IPS DF 4.7 (cell line): Measurements from ENCODE around the gene SUMF1.

Experiments used
- DNase-seq: peaks from one replicate; pipeline ENCODE4 v3.0.0-alpha.2; 2013; ENCODE audit warnings: low spot score; ENCODE audit errors: extremely low read depth

The SUMF1 gene

DNA sequence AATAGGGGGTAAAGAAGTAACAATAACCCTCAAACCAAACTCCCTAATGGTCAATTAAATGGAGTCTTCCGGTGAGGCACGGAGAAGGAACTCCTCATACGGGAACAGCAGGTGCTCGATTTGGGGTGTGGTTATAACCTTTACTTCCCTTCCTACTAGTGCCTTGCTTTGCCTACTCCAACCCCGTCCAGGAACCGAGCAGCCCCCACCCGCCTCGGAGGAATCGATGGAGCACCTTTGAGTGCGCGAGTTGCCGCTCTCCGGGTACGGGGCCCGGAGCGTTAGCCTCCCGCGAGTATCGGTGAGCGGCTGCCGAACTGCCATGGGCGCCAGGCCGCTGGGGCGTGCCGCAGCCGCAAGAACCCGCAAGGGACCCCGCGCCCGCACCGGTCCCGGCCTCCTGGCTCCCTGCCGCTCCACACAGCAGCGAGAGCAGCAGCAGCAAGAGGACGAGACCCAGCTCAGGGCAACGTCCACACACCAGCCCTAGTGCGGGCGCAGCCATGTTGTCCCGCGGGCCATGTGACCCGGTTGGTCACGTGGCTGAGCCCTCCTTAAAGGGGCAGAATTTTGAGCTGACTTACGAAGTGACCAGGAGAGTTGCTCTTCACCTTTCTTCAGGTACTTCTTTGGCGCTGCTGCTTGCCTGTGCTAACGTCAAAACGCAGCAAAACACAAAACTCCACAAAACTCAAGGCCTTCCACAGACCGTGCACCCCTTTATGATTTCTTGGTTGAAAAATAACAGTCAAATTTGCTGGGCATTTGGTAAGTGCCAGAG, at the start of gene SUMF1:
Gene SUMF1 (minus strand): TSS at position 529 of the 781 bp plus-strand sequence. CDS start 24 bp downstream, at position 505.
- DNase-seq, result no peak

DNA sequence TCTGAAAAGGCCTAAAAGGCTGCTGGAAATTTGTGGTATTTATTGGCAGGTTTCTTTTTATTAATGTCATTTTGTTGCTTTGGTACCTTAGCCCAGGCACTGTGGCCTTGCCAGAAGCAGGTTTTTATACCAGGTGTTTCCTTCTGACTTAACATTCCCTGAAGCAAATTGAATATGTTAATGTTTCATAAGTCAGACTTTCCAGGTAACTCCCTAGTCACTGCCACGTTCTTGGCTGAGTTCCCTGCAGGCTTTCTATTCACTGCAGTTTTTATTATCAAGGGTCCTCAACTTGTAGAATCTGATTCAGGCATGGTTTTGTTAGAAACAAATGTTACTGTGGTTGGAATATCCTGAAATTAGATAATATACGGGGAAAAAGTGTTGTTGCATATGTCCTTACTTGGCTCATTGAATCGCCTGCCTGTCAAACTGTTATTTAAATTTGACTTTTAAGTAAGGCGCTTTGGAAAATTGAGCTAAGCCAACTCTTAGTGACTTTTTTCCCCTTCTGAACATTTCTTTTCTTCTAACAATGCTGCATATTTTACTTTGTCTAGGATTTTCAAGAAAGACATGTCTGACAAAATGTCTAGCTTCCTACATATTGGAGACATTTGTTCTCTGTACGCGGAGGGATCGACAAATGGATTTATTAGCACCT, 49.0 kb upstream of the SUMF1 start:
- no peak for DNase-seq

DNA sequence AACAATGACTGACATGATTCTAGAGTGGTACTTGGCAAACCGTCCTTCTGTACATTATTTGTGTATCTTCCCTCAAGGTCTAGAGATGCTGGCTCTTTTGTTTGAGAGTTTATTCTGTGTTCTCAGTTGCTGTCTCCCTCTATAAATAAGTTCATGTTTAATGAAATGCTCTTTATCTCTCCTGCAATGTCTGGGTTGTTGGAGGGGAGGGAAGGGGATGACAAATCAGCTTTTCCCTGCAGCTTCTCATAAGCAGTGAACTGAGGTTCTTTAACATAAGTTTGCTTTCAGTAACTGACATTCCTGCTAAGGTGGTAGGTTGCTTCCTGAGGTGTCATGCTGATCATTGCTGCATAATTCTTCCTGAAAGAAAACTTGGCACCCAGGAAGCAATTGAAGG, 47.8 kb upstream of the SUMF1 start:
- DNase-seq, result no peak

DNA sequence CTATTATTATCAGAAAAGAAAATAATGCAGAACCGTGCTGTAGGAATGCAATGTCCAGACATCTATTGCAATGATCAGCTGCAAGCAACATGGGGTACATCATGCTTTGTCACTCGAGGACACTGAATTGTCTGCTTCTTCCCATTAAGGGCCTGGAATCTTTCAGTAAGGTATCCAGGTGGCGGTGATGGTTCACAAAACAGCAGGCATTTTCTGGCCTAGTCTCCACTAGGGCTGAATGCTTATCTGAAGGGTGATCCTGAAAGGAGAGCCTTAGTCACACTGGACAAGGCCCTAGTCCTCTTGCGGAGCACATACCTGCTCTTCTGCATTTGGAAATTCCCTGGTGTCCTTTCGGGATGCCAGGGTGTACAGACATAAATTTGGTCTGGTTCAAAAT, 47.3 kb upstream of the SUMF1 start:
- no peak for DNase-seq

DNA sequence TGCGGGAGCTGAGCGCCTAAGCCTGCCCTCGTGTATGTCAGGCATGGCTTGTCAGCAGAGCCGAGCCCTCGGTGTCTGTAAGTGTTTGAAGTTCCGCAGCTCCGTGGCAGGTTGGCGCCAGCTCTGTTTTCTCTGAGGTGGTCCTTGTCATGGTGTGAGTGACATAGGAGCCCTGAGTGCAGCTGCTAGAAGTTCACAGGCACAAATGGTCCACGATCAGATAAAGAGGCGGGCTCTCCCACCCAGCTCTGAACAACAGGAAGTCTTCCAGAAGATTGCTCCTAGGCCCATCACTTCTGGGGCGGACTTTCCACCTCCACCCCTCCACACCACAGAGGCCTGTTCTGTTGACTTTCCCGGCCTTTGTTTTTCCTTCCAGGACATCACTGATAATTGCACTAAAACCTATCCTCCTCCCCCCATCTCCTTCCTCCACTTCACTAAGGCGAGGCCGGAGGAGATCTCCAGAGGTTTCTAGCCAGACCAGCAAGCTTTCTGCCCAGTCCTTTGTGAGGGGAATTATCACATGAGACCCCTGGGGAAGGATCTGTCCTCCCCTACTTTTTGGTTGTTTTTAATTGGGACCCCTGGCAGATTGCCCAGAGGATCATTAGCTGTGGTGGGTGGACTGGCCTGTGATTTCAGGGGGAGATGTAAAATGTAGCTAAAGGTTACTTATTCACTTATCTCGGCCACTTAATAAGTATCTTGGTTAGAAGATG, 46.0 kb upstream of the SUMF1 start:
- DNase-seq, result no peak

DNA sequence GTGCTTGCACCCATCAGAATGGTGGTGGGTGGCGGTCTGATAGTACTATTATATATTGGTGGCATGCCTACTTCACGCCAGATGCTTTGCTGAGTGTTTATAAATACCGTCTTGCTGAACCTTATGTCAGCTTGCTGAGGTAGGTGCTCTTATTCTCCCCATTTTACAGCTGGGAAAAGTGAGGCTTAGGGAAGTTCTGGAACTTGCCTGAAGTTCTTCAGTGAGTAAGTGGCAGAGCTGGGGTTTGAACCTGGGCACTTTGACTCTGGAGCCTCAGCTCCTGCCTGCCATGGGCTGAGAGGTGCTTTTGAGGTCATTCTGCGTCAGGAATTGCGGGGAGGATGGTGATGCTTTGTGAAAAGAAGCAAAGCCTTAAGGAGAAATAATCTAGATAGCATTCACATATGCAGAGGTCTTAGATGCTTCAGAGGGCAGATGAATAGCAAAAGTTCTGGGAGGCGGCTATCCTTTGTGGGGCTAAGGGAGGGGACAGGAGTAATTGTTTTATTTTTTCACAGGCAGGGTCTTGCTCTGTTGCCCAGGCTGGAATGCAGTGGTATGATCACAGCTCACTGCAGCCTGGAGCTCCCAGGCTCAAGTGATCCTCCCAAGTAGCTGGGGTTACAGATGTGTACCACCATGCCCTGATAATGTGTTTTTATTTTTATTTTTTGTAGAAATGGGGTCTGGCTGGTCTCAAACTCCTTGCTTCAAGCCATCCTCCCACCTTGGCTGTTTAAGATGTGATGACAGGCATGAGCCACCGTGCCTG, 44.6 kb upstream of the SUMF1 start:
- DNase-seq, result no peak

DNA sequence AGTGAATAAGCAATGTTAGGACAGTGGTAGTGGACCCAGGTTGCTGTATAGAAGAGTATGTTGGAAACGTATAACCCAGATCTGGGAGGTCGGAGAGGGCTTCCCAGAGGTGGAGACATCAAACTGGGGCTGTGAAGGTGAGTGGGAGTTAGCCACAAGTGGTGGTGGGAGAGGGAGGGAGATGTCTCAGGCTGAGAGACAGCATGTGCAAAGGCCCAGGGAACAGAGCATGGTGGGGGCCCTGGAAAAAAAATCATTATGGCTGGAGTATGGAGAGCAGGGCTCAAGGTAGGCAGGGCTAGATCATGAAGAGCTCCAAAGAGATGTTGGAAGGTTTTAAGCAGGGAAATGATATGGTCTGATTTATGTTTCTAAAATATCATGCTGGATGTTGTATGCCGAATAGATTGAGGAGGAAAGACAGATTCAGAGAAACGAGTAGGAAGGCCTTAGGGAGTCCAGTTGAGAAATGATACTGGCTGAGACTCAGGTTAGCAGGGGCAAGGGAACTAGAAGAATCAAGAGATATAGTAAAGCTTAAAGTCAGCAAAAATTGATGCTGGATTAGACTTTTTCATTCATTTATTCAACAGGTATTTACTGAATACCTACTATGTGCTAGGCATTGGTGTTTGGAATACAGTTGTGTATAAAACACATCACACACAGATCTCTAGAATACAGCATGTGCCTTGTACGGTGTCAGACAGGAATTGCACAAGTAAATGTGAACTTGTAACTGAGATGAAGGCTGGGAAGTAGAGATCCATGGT, 43.1 kb upstream of the SUMF1 start:
- no peak for DNase-seq

DNA sequence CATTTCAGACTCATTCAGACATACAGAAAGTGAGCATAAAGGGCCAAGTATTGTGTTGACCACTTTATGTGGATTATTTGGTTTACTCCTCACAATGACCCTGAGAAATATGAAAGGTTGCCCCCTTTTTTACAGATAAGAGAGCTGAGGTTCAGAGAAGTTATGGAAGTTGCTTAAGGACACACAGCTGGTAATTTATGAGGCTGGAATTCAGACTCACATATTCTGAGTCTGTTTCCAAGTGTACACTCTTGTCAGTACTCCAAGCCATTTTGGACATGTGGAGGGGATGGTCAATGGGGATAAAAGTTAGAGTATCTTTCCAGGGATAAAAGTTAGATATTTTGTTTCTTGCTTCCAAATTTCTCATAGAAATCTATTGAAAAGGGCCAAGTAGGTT, 42.0 kb upstream of the SUMF1 start:
- no peak for DNase-seq

DNA sequence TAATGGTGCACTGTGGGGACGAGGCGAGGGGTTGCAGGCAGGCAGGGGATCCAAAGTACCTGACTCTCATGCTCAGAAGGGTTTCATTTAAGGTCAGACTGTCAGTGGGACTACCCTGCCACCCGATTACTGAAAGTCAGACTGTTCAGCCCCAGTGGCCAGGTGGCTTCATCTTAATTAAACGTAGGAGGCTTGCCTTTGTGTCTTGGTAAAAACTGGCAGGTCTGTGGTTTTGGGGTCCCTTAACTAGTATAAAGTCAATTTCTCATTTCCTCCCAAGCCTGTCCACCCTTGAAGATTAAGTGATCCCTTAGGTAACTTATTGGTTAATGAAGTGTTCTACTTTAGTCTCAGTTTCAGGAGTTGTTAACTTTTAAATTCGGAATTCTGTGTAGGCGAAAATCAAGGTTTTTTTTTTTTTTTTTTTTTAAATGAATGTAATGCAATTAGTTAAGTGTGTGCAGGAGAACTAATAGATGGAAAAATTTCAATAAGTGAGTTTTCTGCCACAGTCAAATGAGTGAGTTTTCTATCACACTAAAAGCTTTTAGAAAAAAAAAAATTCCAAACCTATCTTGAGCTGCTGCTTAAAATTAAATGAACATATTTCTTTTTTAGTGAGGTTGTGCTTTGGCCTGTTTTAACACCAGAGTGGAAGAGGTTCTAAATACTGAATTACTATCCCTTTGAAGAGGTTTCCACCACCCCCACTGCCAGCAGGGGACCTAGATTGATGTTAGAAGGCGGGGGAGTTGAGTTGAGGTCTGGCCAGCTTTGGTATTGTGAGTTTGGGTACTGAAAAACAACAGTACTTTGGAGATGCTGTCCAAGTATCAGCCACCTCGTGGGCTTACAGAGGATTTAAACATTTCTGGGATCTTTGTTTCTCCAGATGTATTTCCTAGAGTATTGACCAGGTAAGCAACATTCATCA, 41.2 kb upstream of the SUMF1 start:
- no peak for DNase-seq

DNA sequence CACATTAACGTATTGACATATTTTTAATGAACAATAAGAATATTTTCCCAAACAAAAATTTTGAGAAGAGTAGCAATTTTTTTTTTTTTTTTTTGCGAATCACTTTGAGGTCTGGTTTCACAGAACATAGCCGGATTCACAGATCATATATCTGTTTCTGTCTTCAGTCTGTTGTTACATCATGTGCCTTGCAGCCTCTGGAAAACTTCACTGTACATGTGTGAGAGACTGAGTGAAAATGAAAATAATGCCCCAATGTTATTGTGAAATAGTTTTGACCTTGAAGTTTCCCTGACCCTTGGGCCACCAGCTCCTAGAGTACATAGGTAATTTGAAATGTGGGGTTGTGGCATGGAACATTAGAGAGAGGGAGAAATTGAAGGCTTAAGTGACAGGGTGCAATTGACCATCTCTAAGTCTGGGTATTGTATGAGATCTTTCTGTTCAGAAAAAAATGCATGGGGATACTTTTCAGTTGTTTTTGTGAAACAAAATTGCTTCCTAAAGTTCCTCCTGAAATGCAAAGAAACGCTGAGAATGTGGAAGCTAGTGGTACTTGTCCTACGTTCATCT, 40.0 kb upstream of the SUMF1 start:
- no peak for DNase-seq

DNA sequence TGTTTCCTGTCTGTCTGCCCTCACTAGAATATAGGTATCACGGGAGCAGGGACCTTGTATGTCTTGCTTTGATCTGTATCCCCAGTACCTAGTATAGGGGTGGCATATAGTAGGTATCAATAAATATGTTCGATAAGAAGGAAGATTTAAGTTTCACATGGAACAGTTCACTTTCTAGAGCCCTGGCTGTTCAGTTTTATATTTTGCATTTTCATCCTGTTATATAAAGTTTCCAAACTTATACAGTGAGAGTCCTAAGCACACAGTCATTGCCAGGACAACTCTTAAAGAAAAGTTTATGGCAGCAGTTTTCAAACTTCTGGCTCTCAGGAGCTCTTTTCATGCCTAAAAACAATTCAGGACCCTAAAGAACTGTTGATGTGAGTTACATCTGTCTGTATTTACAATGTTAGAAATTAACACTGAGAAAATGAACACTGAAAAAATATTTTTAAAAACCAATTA, 39.5 kb upstream of the SUMF1 start:
- DNase-seq, result no peak

DNA sequence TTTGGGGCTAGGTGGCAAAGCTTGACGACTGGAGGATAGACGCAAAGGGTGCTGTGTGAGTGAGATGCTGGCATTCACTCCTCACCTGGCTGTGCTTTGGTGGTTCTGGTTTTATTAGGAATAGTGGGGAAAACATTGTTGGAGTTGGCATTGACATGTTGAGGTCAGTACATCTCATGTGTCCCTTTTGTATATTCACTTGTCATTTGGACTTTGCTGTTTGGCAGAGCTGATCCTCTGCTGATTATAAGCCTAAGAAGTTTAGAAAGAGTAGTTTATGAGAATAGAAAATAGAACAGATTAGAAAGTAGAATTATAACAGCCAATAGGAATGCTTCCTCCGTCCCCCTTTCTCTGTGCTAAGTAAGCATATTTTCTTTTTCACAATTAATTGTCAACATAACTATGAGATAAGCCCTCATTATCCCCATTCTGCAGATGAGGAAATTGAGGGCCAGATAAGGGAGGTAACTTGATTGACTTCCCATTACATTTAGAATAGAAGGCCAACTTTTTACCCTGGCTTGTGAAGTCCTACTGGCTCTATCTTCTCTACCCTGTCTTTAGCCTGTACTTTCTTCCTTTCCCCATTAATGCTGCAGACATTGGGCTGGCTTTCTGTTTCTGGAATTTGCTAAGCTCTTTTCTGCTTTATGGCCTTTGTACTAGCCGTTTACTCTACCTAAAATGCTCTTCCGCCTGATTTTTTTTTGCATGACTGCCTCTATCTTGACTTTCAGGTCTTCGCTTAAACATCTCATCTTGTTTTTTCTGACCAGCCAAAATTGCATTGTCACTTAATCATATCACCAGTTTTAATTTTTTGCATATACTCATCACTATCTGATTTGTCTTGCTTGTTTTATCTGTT, 38.9 kb upstream of the SUMF1 start:
- no peak for DNase-seq

DNA sequence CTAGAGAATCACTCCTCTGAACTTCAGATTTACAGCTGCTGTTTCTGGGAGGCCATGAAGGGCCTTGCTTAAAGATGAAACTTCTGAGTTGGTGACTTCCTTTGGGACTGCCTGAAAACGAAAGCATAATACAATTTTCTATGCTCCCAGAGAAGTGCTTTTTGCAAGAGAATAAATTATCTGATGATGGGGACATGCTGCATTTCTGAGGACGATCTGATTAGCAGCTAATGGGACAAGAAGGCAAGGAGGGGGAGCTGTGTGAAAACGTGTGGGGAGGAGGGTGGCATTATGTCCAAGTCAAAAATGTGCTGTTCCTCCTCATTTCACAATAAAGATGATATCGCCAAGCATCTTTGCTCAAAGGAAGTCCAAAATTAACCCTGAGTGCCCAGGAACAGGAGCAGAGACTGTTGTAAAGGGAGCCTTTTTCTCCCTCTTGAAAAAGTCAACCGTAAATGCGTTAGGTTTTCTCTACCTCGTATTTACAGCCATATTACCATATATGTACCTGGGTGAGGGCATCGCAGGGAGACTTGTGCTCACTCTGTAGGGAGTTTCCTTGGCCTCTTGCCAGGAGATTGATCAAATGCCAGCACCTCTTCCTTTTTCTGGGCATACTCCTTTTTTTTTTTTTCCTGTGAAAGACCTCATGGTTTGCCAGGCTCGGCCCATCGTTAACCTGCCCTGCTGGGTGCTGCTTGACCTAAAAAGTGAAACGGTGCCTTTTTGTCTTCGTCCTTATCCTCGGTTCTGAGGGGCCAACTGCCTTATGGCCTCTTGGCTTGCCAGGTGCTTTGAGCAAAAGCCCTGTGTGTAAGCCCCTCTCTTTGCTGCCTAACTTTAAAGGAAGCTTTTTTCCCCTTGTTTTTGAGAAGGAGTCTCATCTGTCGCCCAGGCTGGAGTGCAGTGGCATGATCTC, 37.5 kb upstream of the SUMF1 start:
- DNase-seq, result no peak

DNA sequence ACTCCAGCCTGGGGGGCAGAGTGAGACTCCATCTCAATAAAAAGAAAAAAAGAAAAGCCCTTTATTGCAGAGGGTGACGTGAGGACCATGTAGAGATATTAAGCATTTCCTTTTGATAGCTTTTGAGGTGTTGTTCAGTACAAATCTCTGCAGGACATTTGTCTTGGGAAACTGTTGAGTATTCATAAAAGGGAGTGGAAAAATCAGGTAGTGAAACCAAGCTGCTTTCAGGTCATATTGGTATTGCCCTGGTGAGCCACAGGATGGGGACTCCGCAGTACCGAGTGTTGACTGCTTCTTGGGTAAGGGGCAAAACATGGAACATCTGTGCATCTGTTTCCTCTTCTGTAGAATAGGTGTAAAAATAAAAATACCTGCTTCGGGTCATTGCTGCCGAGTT, 36.0 kb upstream of the SUMF1 start:
- no peak for DNase-seq

DNA sequence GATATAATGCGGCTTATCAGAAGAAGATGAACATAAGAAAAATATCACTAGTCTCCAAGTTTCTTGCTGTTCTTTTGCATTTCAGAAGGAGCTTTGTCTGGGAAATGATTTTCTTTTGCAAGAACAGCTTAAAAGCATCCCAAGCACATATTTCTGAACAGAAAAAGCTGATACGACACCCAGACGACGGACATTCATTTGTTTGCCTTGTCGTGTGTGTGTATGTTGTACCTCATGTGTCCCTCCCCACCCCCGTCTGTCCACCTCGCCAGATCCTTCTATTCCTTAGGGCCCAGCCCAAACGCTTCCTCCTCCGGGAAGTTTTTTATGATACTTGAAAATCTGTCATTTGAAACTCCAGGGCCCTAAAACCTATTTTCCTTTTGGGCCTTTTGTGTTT, 34.9 kb upstream of the SUMF1 start:
- no peak for DNase-seq

DNA sequence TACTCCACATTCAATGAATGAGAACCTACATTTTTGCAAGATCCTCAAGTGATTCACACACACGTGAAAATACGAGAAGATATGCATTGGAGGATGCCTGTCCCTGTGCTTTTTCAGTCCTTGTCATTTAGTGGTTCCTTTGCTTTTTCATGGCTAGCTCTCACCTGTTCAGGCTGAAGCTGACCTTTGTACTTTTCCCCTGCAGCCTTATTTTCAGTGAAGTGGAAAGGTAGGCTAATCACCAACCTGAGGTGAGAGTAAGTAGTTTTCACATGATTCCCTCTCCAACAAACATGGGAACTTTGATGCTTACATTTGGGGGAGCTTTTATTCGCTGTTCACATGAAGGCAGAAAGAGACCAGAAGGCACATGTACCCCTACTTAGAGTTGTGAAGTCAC, 34.4 kb upstream of the SUMF1 start:
- no peak for DNase-seq

DNA sequence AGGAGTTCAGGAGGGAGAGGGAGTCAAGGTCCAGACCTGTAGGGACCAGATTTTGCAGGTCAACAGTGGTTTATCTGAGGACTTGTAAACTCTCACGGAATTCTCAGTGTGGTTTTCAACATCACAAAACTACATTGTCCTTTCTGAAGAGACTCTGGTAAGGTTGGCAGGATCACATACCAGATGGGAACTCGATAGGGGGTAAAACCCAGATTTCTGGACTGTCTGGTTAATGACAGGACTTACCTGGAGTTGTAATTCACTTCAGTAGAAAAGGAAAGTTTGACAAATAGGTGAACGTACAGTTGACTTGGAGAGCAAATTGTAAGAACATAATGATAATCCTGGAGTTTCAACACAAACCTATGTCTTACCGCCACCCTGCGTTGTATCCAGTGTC, 31.4 kb upstream of the SUMF1 start:
- no peak for DNase-seq
